NCI-H510A (cell line): ENCODE data around the gene WNT3.

Experiments
- DNase-seq: peaks from one replicate; lab custom pipeline; 2025; lab: John Stamatoyannopoulos, UW

The WNT3 gene

DNA sequence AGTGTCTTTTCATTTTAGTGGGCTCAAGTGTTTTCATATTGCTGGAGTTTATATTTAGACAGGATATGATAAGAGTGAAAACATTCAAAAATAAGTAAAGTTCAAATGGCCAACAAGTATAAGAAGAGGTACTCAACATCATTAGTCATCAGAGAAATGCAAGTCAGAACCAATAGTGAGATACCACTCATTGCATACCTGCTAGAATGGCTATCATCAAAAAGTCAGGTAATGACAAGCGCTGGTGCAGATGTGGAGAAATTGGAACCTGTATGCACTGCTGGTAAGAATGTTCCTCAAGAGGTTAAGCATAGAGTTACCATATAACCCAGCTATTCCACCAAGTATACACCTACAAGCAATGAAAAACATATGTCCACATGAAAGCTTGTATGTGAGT is 87.8 kb downstream of the WNT3 start:
- DNase-seq = no peak

GRCh38 chr17:46730026-46730425 is 88.5 kb downstream of the WNT3 start:
- no peak for DNase-seq

- DNase-seq = no peak
Observed at GRCh38 chr17:46727572-46728348, 90.7 kb downstream of the WNT3 start.

DNA sequence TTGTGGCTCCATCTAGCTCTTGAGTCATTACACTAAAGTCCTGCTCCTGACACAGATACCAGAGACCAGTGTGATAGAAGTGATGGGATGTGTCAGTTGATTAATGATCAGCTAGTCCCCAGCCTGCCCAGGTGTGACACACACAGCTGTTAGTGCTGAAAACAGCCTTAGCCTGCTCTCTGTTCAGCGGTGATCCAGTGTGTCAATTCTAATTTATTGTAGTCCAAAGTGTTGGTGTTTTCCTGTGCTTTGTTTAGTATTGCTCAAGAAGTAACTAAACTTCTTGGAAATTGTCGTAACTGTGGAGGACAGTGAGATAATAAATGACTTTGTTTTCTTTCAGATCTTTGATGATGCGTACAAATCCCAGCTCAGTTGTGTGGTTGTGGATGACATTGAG is 92.3 kb downstream of the WNT3 start:
- no peak for DNase-seq

DNA sequence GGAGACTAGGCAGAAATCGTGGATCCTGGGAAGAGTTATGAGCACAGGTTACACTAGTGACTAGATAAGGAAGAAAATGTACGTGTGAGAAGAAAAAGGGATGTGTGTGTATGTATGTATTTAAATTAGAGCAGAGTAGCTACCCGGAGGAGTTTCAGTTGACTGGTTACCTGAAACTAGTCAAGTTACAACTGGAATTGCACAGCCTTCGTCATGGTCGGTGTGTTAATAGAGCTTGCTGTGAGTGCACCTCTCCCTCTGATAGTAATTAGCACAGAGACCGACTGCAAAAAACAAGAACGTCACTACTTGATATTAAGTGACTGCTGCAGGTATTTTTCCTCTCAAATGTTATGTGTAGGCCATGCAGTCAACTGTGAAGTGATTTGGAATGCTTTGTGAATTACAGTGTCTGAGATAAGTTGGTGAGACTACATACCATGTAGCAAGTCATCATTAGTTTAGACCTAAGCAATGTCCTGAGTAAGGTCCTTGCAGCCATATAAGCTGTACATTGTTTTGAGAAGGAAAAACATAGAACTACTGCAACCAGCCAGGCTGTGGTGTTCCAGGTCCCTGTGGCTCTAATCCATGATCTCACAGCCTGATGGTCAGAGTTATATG is 95.7 kb downstream of the WNT3 start:
- DNase-seq = no peak

GRCh38 chr17:46720408-46720807 is 98.1 kb downstream of the WNT3 start:
- DNase-seq = no peak

GRCh38 chr17:46719891-46720290 is 98.6 kb downstream of the WNT3 start:
- no peak for DNase-seq

GRCh38 chr17:46717999-46718398 is 100.5 kb downstream of the WNT3 start:
- DNase-seq = no peak
